Neural cell (in vitro differentiated cells): ENCODE results near the gene TBX2. TPM values are rescaled to one million over a fixed set of nuclear protein-coding genes. Genes with fewer than 3 reads are reported as not detected.

Source experiments
- H2AFZ ChIP-seq: fragments of 200-600, 300-800 bp; sonication (generic), shearing (Covaris generic); 2 replicates; pipeline ENCODE4 v1.6.0; 2014; ENCODE audit warnings: low read depth, mild to moderate bottlenecking, antibody characterized with exemption, low read length, moderate library complexity
- H3F3A ChIP-seq: fragments of 200-600 bp; shearing (Covaris generic); 2 replicates; pipeline ENCODE4 v1.6.1; 2016; ENCODE audit warnings: mild to moderate bottlenecking, moderate library complexity, mixed read lengths, antibody characterized with exemption, low read length; ENCODE audit not compliant: insufficient read depth, poor library complexity, severe bottlenecking
- H3K27ac ChIP-seq: fragments of 200-600, 300-800 bp; sonication (generic), shearing (Covaris generic); 2 replicates; pipeline ENCODE4 v1.5.1; 2014; ENCODE audit warnings: mild to moderate bottlenecking, low read length, moderate library complexity
- H3K27me3 ChIP-seq: fragments of 300-800, 200-600 bp; sonication (generic), shearing (Covaris generic); 2 replicates; pipeline ENCODE4 v1.6.0; 2014; ENCODE audit warnings: mild to moderate bottlenecking, low read depth, low read length, moderate library complexity; ENCODE audit not compliant: insufficient read depth
- H3K36me3 ChIP-seq: fragments of 300-800, 200-600 bp; sonication (generic), shearing (Covaris generic); 2 replicates; pipeline ENCODE4 v1.5.1; 2014; ENCODE audit warnings: mild to moderate bottlenecking, antibody characterized with exemption, low read length, moderate library complexity; ENCODE audit not compliant: insufficient read depth
- H3K4me2 ChIP-seq: fragments of 300-800, 200-600 bp; sonication (generic), shearing (Covaris generic); 2 replicates; pipeline ENCODE4 v1.6.0; 2014; ENCODE audit warnings: mild to moderate bottlenecking, low read length
- H3K4me3 ChIP-seq: fragments of 300-800, 200-600 bp; sonication (generic), shearing (Covaris generic); 2 replicates; pipeline ENCODE4 v1.5.1; 2014; ENCODE audit warnings: mild to moderate bottlenecking, low read length, moderate library complexity
- H3K79me2 ChIP-seq: fragments of 200-600 bp; shearing (Covaris generic); replicated peaks from 2 replicates; pipeline ENCODE4 v1.6.0; 2014; ENCODE audit warnings: mild to moderate bottlenecking, low read length, moderate library complexity; ENCODE audit not compliant: insufficient read depth
- H3K9ac ChIP-seq: fragments of 300-800, 200-600 bp; sonication (generic), shearing (Covaris generic); 2 replicates; pipeline ENCODE4 v1.6.1; 2016; ENCODE audit warnings: mild to moderate bottlenecking, low read length, mixed read lengths
- H3K9me2 ChIP-seq: fragments of 200-600 bp; shearing (Covaris generic); 2 replicates; pipeline ENCODE4 v1.6.1; 2016; ENCODE audit warnings: mild to moderate bottlenecking, low read length, mixed read lengths; ENCODE audit not compliant: insufficient read depth
- H3K9me3 ChIP-seq: fragments of 200-600, 300-800 bp; sonication (generic), shearing (Covaris generic); 2 replicates; pipeline ENCODE4 v1.6.1; 2016; ENCODE audit warnings: mild to moderate bottlenecking, mixed run types, low read length, moderate library complexity, mixed read lengths
- H4K20me1 ChIP-seq: fragments of 200-600 bp; shearing (Covaris generic); 2 replicates; pipeline ENCODE4 v1.6.1; 2016; ENCODE audit warnings: mild to moderate bottlenecking, mixed run types; ENCODE audit not compliant: insufficient read depth
- CTCF ChIP-seq: fragments of 450-650 bp; IDR thresholded peaks from 2 replicates; pipeline ENCODE4 v1.5.1; 2014; ENCODE audit warnings: antibody characterized with exemption, mild to moderate bottlenecking, moderate library complexity; ENCODE audit not compliant: poor library complexity, severe bottlenecking
- EP300 ChIP-seq: fragments of 450-650 bp; conservative IDR thresholded peaks from 2 replicates; pipeline ENCODE4 v1.6.1; 2014; ENCODE audit warnings: antibody characterized with exemption, mild to moderate bottlenecking, moderate library complexity; ENCODE audit not compliant: poor library complexity, severe bottlenecking
- EZH2 ChIP-seq: fragments of 200-600, 300-800 bp; shearing (Covaris generic), sonication (generic); IDR thresholded peaks from 2 replicates; pipeline ENCODE4 v1.6.1; 2014; ENCODE audit warnings: antibody characterized with exemption, low read length, borderline replicate concordance, mild to moderate bottlenecking; ENCODE audit not compliant: insufficient read depth, poor library complexity, severe bottlenecking
- MXI1 ChIP-seq: fragments of 450-650 bp; conservative IDR thresholded peaks from 2 replicates; pipeline ENCODE4 v1.6.1; 2014; ENCODE audit warnings: antibody characterized with exemption, mild to moderate bottlenecking; ENCODE audit not compliant: poor library complexity, severe bottlenecking
- POLR2AphosphoS5 ChIP-seq: IDR thresholded peaks from 2 replicates; pipeline ENCODE4 v1.6.1; 2012
- RAD21 ChIP-seq: fragments of 450-650 bp; conservative IDR thresholded peaks from 2 replicates; pipeline ENCODE4 v1.6.1; 2014; ENCODE audit warnings: antibody characterized with exemption, mild to moderate bottlenecking, moderate library complexity
- REST ChIP-seq: IDR thresholded peaks from 2 replicates; pipeline ENCODE4 v1.6.1; 2012; ENCODE audit warnings: borderline replicate concordance
- SMC3 ChIP-seq: fragments of 450-650 bp; conservative IDR thresholded peaks from 2 replicates; pipeline ENCODE4 v1.6.1; 2014; ENCODE audit warnings: antibody characterized with exemption, mild to moderate bottlenecking, moderate library complexity; ENCODE audit not compliant: poor library complexity
- TAF1 ChIP-seq: IDR thresholded peaks from 2 replicates; pipeline ENCODE4 v1.6.1; 2012; ENCODE audit warnings: low read depth
- polyA plus RNA-seq: library from polyadenylated mRNA; depleted of rRNA; stranded (reverse); fragments of >200 nt; gene quantifications from 2 replicates; pipeline ENCODE4 v1.2.3, GENCODE V29; 2014

Gene TBX2
- polyA plus RNA-seq, 1 donor from 2014 or later: not detected

- Histone ChIP-seq H4K20me1 (no peaks in the 10 kb centered on the region), H3K36me3 (no peaks in the 10 kb centered on the region), H3K4me2 (no peak overlapping the region), H3K79me2 (no peaks in the 10 kb centered on the region), H2AFZ (no peak overlapping the region), H3F3A (no peaks in the 10 kb centered on the region), H3K9me2 (no peaks in the 10 kb centered on the region), H3K9me3 (no peaks in the 10 kb centered on the region), H3K4me3 (no peak overlapping the region), H3K9ac (no peak overlapping the region), H3K27ac (no peak overlapping the region), H3K27me3 (no peaks in the 10 kb centered on the region)
- TF ChIP-seq RAD21 (no peak), REST (no peak)
Observed at GRCh38 chr17:61352408-61352770, 47.3 kb upstream of the TBX2 start.

GRCh38 chr17:61352781-61353491, 46.7 kb upstream of the TBX2 start:
- H3K27ac ChIP-seq: no peak overlapping the region
- no peaks in the 10 kb centered on the region for H3K9me2 ChIP-seq
- no peak overlapping the region for H2AFZ ChIP-seq
- H3K9ac ChIP-seq: no peak overlapping the region
- no peaks in the 10 kb centered on the region for H3K27me3 ChIP-seq
- H3K9me3 ChIP-seq: no peaks in the 10 kb centered on the region
- no peak overlapping the region for H3K4me3 ChIP-seq
- TF ChIP-seq EP300: no peak
- TF ChIP-seq POLR2AphosphoS5: no peak
- TF ChIP-seq RAD21: no peak
- no peak for TF ChIP-seq SMC3
- no peak for TF ChIP-seq MXI1
- TF ChIP-seq EZH2: no peak
- no peak for TF ChIP-seq TAF1
- TF ChIP-seq REST: no peak
- TF ChIP-seq CTCF: no peak
- no peak overlapping the region for H3K4me2 ChIP-seq
- no peaks in the 10 kb centered on the region for H3K36me3 ChIP-seq
- H3K79me2 ChIP-seq: no peaks in the 10 kb centered on the region
- no peaks in the 10 kb centered on the region for H4K20me1 ChIP-seq
- no peaks in the 10 kb centered on the region for H3F3A ChIP-seq
